ENCODE measurements around the gene SCN4A. TPM values are rescaled to one million over a fixed set of nuclear protein-coding genes. Genes with fewer than 3 reads are reported as not detected.

The SCN4A gene
- total and polyA plus RNA-seq, 2 of the 13 experiments (the other 11 are each of a cell fraction or from before 2014, with no cell fraction given), result 0.02 to 0.03 TPM

- Histone ChIP-seq H3K36me3 (replicated peaks in 1 of 2; ENCODE audit: control insufficient read depth in 1 of 2, insufficient read depth in 2 of 2, low read length in 2 of 2) (no peaks in the 10 kb centered on the region), H3K9ac (ENCODE audit: insufficient read depth, low read depth, low read length) (no peak overlapping the region; the same call in 1 of the 2 replicates), H3K4me2 (ENCODE audit: low read depth, low read length) (peak overlapping the region; percentile 28), H3K27ac (ENCODE audit: extremely low read length, insufficient read depth, low read length) (no peak overlapping the region), H2AFZ (ENCODE audit: low read length) (no peak overlapping the region), H3K79me2 (ENCODE audit: insufficient read depth, low read length) (no peaks in the 10 kb centered on the region), H3K27me3 (ENCODE audit: control insufficient read depth in 1 of 2, insufficient read depth in 2 of 2, low read length in 2 of 2) (peaks cover 7 to 14% of the 10 kb centered on the region in 2 experiments; a peak in 4 of 5 replicates), H3K4me1 (ENCODE audit: insufficient read depth, low read length) (peaks cover 70% of the 10 kb centered on the region), H3K4me3 (replicated peaks in 1 of 3; ENCODE audit: insufficient read depth in 1 of 3, low read depth in 2 of 3, low read length in 3 of 3) (peak overlapping the region in 1 of 3 experiments; percentile 9; a peak in 1 of 6 replicates), H3K9me3 (ENCODE audit: low read length) (no peaks in the 10 kb centered on the region), H4K20me1 (ENCODE audit: insufficient read depth, low read length) (no peaks in the 10 kb centered on the region)
- DNase-seq (ENCODE audit: low spot score) (no peak), FAIRE-seq (no peak), ATAC-seq (peak; percentile 21)
- in situ Hi-C loops (cut with HindIII; ENCODE audit: extremely low pct_ligation_motif_present, low pct_unique_long_range_greater_than_20kb) (no loop called here), intact Hi-C loops (cut with micrococcal nuclease; ENCODE audit: unreplicated experiment) (no loop called here)
- WGBS (ENCODE audit: low lambda C conversion rate), result 46% methylated on average over 13 of the region's 14 CpGs
- ChIA-PET CTCF (ENCODE audit: low intra/inter-chr PET ratio, low total read pairs) (no interaction called here), POLR2A (interaction anchor here (0.5 kb wide), 1 partner anchor 712 kb away, joined by 3 read pairs; no protein-coding TSS in a partner anchor)
- BruUV-seq (replicated peaks), result no TSS peak
- TF ChIP-seq ZNF256 (CRISPR knock-in tag; conservative IDR thresholded peaks at IDR 0.05), result no peak
- no peak for TF ChIP-seq SNAPC4 (CRISPR knock-in tag; IDR thresholded peaks at IDR 0.05)
- TF ChIP-seq FOXP4 (CRISPR knock-in tag; IDR thresholded peaks at IDR 0.05), result no peak
- TF ChIP-seq TFE3 (CRISPR knock-in tag; IDR thresholded peaks at IDR 0.05), result no peak
- TF ChIP-seq ZBTB44 (CRISPR knock-in tag; IDR thresholded peaks at IDR 0.05), result no peak
- 0 out of 2 replicates have a peak, but pooled peaks have one; percentile 25 for TF ChIP-seq ZNF609 (CRISPR knock-in tag; IDR thresholded peaks at IDR 0.05; ENCODE audit: borderline replicate concordance)
Measured at GRCh38 chr17:64001763-64002529, 29.2 kb upstream of the SCN4A start.

Measured in HepG2 (cell line).